ENCODE results near the gene KLHL29. TPM values are rescaled to one million over a fixed set of nuclear protein-coding genes. Genes with fewer than 3 reads are reported as not detected.

KLHL29 gene
- total and polyA plus RNA-seq, 10 of the 15 experiments (the other 5 are each of a cell fraction or from before 2014, with no cell fraction given): 1.4 to 19.5 (median 6.1) TPM

GRCh38 chr2:23409248-23409647 is 24.3 kb downstream of the KLHL29 start:
- no peak for TF ChIP-seq PML (IDR thresholded peaks at IDR 0.05; ENCODE audit: low read length)
- TF ChIP-seq FOXM1 (IDR thresholded peaks at IDR 0.05; ENCODE audit: low read depth, low read length): no peak
- TF ChIP-seq BHLHE40 (IDR thresholded peaks at IDR 0.05; ENCODE audit: borderline replicate concordance in 1 of 2, low read depth in 2 of 2, low read length in 1 of 2): no peak
- TF ChIP-seq FOS (IDR thresholded peaks at IDR 0.05; ENCODE audit: borderline replicate concordance, extremely low read depth, insufficient read length): no peak
- no peak for TF ChIP-seq TCF7 (IDR thresholded peaks at IDR 0.05; ENCODE audit: borderline replicate concordance)
- TF ChIP-seq, protein P1, sequence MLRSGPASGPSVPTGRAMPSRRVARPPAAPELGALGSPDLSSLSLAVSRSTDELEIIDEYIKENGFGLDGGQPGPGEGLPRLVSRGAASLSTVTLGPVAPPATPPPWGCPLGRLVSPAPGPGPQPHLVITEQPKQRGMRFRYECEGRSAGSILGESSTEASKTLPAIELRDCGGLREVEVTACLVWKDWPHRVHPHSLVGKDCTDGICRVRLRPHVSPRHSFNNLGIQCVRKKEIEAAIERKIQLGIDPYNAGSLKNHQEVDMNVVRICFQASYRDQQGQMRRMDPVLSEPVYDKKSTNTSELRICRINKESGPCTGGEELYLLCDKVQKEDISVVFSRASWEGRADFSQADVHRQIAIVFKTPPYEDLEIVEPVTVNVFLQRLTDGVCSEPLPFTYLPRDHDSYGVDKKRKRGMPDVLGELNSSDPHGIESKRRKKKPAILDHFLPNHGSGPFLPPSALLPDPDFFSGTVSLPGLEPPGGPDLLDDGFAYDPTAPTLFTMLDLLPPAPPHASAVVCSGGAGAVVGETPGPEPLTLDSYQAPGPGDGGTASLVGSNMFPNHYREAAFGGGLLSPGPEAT (IDR thresholded peaks at IDR 0.05; ENCODE audit: low read depth): no peak
- TF ChIP-seq NBN (IDR thresholded peaks at IDR 0.05): no peak
- TF ChIP-seq CHD2 (IDR thresholded peaks at IDR 0.05; ENCODE audit: borderline replicate concordance, low read depth, low read length): no peak
- no peak for TF ChIP-seq MTA2 (IDR thresholded peaks at IDR 0.05; ENCODE audit: low read depth)
- TF ChIP-seq SIX5 (IDR thresholded peaks at IDR 0.05; ENCODE audit: low read depth, low read length, severe bottlenecking): no peak
- no peak for TF ChIP-seq ATF7 (IDR thresholded peaks at IDR 0.05; ENCODE audit: low read depth)
- TF ChIP-seq HDGF (IDR thresholded peaks at IDR 0.05): no peak
- no peak for TF ChIP-seq TAF1 (IDR thresholded peaks at IDR 0.05; ENCODE audit: borderline replicate concordance, low read depth, low read length)
- TF ChIP-seq DPF2 (IDR thresholded peaks at IDR 0.05): no peak
- no peak for TF ChIP-seq NR2F1 (conservative IDR thresholded peaks at IDR 0.05)
- no peak for TF ChIP-seq RUNX3 (IDR thresholded peaks at IDR 0.05; ENCODE audit: low read length)
- no peak for TF ChIP-seq STAT3 (IDR thresholded peaks at IDR 0.05; ENCODE audit: low read depth, low read length)
- no peak for TF ChIP-seq KDM1A (IDR thresholded peaks at IDR 0.05; ENCODE audit: borderline replicate concordance)
- TF ChIP-seq SMAD5 (IDR thresholded peaks at IDR 0.05; ENCODE audit: low read depth): no peak
- no peak for TF ChIP-seq MYC (IDR thresholded peaks at IDR 0.05; ENCODE audit: insufficient read depth, insufficient read length, insufficient replicate concordance, low read length, severe bottlenecking)
- intact Hi-C loops (cut with micrococcal nuclease; ENCODE audit: unreplicated experiment) (no loop called here), in situ Hi-C loops (cut with MboI) (no loop called here)
- no TSS peak for BruUV-seq (replicated peaks)
- ChIA-PET RAD21 (ENCODE audit: unreplicated experiment) (interaction anchor here (1.3 kb wide), 1 partner anchor 9 kb away, joined by 4 read pairs; no protein-coding TSS in a partner anchor), SMC1A (ENCODE audit: uncharacterized antibody, unreplicated experiment) (interaction anchor here (0.5 to 1.2 kb wide), 2 partner anchors 9 to 219 kb away, joined by 3 to 4 read pairs; no protein-coding TSS in a partner anchor), POLR2A (no interaction called here), CTCF (interaction anchor here (1.1 to 1.7 kb wide), 3 partner anchors 8 to 43 kb away, joined by 3 to 6 read pairs (median 3); no protein-coding TSS in a partner anchor)
- H3K79me2 ChIP-seq (ENCODE audit: control insufficient read depth, insufficient read depth, low read length): peaks cover 2% of the 10 kb centered on the region
- no peak overlapping the region for H2AFZ ChIP-seq (ENCODE audit: control insufficient read depth, low read depth, low read length)
- peaks cover 3% of the 10 kb centered on the region for H3K4me1 ChIP-seq (ENCODE audit: control insufficient read depth, insufficient read depth, low read length)
- H4K20me1 ChIP-seq (ENCODE audit: control insufficient read depth, insufficient read depth): no peaks in the 10 kb centered on the region
- FAIRE-seq (no peak), ATAC-seq (no peak), DNase-seq (ENCODE audit: low read depth, low spot score) (no peak)
- H3K27ac ChIP-seq (ENCODE audit: control insufficient read depth, insufficient read depth): no peak overlapping the region
- no peaks in the 10 kb centered on the region for H3K9me3 ChIP-seq (replicated peaks; ENCODE audit: control insufficient read depth, insufficient read depth, low read length)
- WGBS (ENCODE audit: insufficient coverage, insufficient replicate concordance, low lambda C conversion rate, missing lambda C conversion rate): 94% methylated on average over 8 of the region's 8 CpGs
- H3K9ac ChIP-seq (ENCODE audit: control insufficient read depth, insufficient read depth, low read length): no peak overlapping the region
- no peaks in the 10 kb centered on the region; a peak in 1 of 4 replicates for H3K36me3 ChIP-seq (ENCODE audit: control insufficient read depth in 2 of 2, insufficient read depth in 2 of 2, low read length in 1 of 2)
- no peak overlapping the region for H3K4me2 ChIP-seq (ENCODE audit: control insufficient read depth, insufficient read depth)
- H3K4me3 ChIP-seq: no peak overlapping the region
- H3K27me3 ChIP-seq (replicated peaks in 1 of 2; ENCODE audit: control insufficient read depth in 2 of 2, insufficient read depth in 2 of 2, low read length in 1 of 2): no peaks in the 10 kb centered on the region
